ENCODE data around the gene GALNT10.
"Not testable (repeated sequence)": the region's sequence is repeated elsewhere in the genome, so short reads cannot be mapped to it uniquely, and the experiment has no call there.

Gene GALNT10

DNA sequence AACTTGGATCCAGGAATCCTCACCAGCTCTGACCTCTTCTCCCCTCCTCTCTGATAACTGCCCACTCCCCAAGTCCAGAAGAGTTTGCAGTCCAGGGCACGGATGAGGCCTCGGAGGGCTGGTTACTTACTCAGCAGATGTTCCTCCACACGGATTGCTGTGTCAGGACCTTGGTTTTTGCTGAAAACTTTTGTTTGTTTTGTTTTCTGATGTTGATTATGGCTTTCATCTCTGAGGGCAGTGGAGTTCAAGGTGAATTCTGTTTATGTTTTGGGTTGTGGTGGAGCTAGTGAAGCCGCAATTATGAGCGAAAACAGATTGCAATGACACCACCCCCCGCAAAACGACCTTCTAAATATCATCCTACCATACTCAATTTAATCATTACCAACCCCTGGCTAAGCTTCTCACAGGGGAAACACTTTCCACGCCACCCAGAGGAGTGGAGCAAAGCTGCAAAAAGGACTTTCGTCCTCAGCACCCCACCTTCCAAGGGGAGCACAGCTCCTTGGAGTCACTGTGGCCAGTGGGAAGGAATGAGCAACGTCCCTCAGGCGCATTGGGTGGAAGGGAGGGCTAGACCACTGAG is 162.5 kb downstream of the GALNT10 start:
- peaks cover 5% of the 10 kb centered on the region for H3K4me1 ChIP-seq (ENCODE audit: insufficient read depth, insufficient read length)
- H3K4me3 ChIP-seq (ENCODE audit: insufficient read length, low read depth), result no peak overlapping the region
- no peaks in the 10 kb centered on the region for H3K9me3 ChIP-seq (ENCODE audit: insufficient read depth, low read length)
- TF ChIP-seq YY1 (IDR thresholded peaks at IDR 0.05; ENCODE audit: insufficient read depth, insufficient read length), result no peak
- TF ChIP-seq ZNF274 (IDR thresholded peaks at IDR 0.05; ENCODE audit: low read depth, low read length), result no peak
- TF ChIP-seq SUZ12 (IDR thresholded peaks at IDR 0.05; ENCODE audit: extremely low read depth, insufficient read depth, insufficient read length), result no peak
- DNase-seq (ENCODE audit: low read depth, low spot score), result no peak
- no peak overlapping the region for H3K9ac ChIP-seq (ENCODE audit: insufficient read length, low read depth)
- H3K27me3 ChIP-seq (ENCODE audit: insufficient read depth, insufficient read length), result no peaks in the 10 kb centered on the region
- H3K36me3 ChIP-seq (ENCODE audit: insufficient read depth, insufficient read length, low read length), result no peaks in the 10 kb centered on the region

DNA sequence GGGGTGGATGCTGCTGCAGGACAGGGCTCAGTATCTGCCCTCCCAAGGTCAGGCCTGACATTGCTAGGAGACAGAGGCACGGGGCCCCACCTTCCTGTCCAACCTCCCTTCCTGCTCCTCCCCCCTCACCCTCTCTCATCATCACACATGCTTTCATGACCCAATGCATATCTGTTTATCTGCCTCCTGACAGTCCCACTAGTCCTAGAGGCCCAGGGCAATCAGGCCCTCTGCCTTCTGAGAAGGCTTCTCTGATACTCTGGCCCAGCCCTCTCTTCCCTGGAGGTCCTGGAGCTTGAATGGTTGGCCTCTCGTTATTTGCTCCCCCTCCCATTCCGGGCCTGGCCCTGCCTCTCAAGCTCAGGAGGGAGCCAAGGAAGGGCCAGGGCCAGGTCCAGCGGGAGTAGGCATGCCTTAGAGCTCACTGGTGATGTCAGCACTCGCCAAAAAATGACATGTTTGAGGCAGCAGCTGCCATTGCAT is 164.6 kb downstream of the GALNT10 start:
- H3K4me1 ChIP-seq (ENCODE audit: insufficient read depth, insufficient read length), result peaks cover 5% of the 10 kb centered on the region
- H3K9ac ChIP-seq (ENCODE audit: insufficient read length, low read depth), result no peak overlapping the region
- TF ChIP-seq ZNF274 (IDR thresholded peaks at IDR 0.05; ENCODE audit: low read depth, low read length) (no peak), SUZ12 (IDR thresholded peaks at IDR 0.05; ENCODE audit: extremely low read depth, insufficient read depth, insufficient read length) (no peak), YY1 (IDR thresholded peaks at IDR 0.05; ENCODE audit: insufficient read depth, insufficient read length) (no peak)
- no peak for DNase-seq (ENCODE audit: low read depth, low spot score)
- H3K4me3 ChIP-seq (ENCODE audit: insufficient read length, low read depth), result no peak overlapping the region
- no peaks in the 10 kb centered on the region for H3K27me3 ChIP-seq (ENCODE audit: insufficient read depth, insufficient read length)
- no peaks in the 10 kb centered on the region for H3K36me3 ChIP-seq (ENCODE audit: insufficient read depth, insufficient read length, low read length)
- no peaks in the 10 kb centered on the region for H3K9me3 ChIP-seq (ENCODE audit: insufficient read depth, low read length)

DNA sequence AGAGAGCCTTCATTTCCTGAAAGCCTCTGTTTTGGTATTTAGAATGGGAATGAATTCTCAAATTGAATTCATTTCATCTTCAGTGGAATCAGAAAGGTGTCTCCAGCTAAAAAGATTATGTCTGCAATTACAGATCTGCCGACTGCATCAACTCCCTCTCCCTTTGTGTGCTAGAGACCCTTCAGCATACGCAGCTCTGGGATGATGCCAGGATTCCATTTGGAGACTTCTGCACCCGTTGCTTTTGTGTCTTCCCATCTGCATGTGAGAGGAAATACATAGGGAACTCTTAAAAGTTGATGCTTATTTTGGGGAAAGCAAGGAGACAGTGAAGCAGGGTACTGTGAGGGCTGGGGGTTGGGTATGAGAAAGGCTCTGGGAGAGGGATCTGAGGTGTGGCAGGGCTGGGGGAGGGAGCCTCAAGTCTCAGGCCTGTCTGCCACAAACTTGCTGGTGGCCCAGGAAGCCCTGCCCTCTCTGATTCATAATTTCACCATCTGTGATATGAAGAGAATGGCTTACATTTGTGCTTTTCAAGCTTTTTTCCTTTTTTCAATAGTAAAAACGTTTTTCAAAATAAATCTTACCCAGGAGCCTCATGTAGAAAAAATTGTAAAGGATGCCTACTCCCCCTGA is 165.6 kb downstream of the GALNT10 start:
- Histone ChIP-seq H3K36me3 (ENCODE audit: insufficient read depth, insufficient read length, low read length) (no peaks in the 10 kb centered on the region), H3K4me1 (ENCODE audit: insufficient read depth, insufficient read length) (peaks cover 5% of the 10 kb centered on the region), H3K27me3 (ENCODE audit: insufficient read depth, insufficient read length) (no peaks in the 10 kb centered on the region), H3K9ac (ENCODE audit: insufficient read length, low read depth) (no peak overlapping the region), H3K9me3 (ENCODE audit: insufficient read depth, low read length) (no peaks in the 10 kb centered on the region), H3K4me3 (ENCODE audit: insufficient read length, low read depth) (no peak overlapping the region)
- no peak for TF ChIP-seq SUZ12 (IDR thresholded peaks at IDR 0.05; ENCODE audit: extremely low read depth, insufficient read depth, insufficient read length)
- TF ChIP-seq ZNF274 (IDR thresholded peaks at IDR 0.05; ENCODE audit: low read depth, low read length), result no peak
- no peak for TF ChIP-seq YY1 (IDR thresholded peaks at IDR 0.05; ENCODE audit: insufficient read depth, insufficient read length)
- DNase-seq (ENCODE audit: low read depth, low spot score), result no peak

DNA sequence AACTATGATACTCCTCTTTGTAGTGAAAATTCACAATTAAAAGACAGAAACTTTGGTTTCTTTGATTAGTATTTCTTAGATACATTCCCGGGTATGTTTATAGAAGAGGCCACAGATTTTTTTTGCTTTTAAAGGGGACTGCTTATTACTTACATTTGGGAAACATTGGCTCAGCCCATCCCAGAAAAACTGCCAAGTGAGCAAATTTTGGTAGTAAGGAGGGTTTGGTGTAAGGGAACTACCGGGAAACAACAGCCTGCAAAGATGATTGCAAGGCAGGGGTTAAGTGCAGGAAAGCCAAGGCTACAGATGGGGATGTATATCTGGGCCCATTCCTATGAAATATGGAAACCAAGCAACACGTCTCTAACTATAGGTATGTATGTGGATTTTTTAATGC is 166.4 kb downstream of the GALNT10 start:
- Histone ChIP-seq H3K4me3 (ENCODE audit: insufficient read length, low read depth) (no peak overlapping the region), H3K4me1 (ENCODE audit: insufficient read depth, insufficient read length) (peaks cover 5% of the 10 kb centered on the region), H3K27me3 (ENCODE audit: insufficient read depth, insufficient read length) (no peaks in the 10 kb centered on the region), H3K36me3 (ENCODE audit: insufficient read depth, insufficient read length, low read length) (no peaks in the 10 kb centered on the region), H3K9me3 (ENCODE audit: insufficient read depth, low read length) (no peaks in the 10 kb centered on the region), H3K9ac (ENCODE audit: insufficient read length, low read depth) (no peak overlapping the region)
- TF ChIP-seq YY1 (IDR thresholded peaks at IDR 0.05; ENCODE audit: insufficient read depth, insufficient read length) (no peak), SUZ12 (IDR thresholded peaks at IDR 0.05; ENCODE audit: extremely low read depth, insufficient read depth, insufficient read length) (no peak), ZNF274 (IDR thresholded peaks at IDR 0.05; ENCODE audit: low read depth, low read length) (no peak)
- DNase-seq (ENCODE audit: low read depth, low spot score), result no peak

DNA sequence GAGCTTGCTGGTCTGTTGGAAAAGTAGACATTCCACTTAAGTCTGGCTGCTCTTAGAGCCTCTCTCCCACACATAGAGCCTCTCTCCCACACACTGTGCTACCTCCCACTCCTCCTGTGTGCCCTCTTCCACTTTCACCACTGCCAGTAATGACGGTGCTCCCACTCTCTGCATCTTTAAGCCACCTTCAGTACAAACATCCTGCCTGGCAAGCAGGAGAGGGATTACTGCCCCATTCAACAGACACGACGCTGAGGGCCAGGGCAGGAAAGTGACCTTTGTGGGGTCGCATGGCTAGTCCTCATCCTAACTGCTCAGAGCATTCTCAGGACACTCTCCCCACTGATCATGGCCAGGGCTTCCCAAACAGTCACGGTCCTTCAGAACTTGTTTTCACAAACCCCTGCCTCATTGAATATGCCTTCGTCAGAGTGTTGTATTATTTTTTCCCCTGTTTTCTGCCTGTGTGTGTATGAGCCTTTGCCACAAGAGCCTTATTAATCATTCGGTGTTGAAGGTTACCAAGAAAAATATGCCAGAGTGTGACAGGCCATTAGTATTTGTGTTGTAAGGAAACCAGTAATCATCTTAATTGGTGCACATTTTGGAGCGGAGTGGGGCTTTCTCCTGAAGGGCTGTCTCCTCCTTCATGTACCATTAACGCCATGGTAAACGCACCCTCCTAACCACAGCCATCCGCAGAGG is 168.1 kb downstream of the GALNT10 start:
- Histone ChIP-seq H3K4me3 (ENCODE audit: insufficient read length, low read depth) (no peak overlapping the region), H3K9me3 (ENCODE audit: insufficient read depth, low read length) (no peaks in the 10 kb centered on the region), H3K9ac (ENCODE audit: insufficient read length, low read depth) (no peak overlapping the region), H3K36me3 (ENCODE audit: insufficient read depth, insufficient read length, low read length) (no peaks in the 10 kb centered on the region), H3K4me1 (ENCODE audit: insufficient read depth, insufficient read length) (peaks cover 5% of the 10 kb centered on the region), H3K27me3 (ENCODE audit: insufficient read depth, insufficient read length) (no peaks in the 10 kb centered on the region)
- TF ChIP-seq SUZ12 (IDR thresholded peaks at IDR 0.05; ENCODE audit: extremely low read depth, insufficient read depth, insufficient read length), result no peak
- no peak for TF ChIP-seq YY1 (IDR thresholded peaks at IDR 0.05; ENCODE audit: insufficient read depth, insufficient read length)
- TF ChIP-seq ZNF274 (IDR thresholded peaks at IDR 0.05; ENCODE audit: low read depth, low read length), result no peak
- DNase-seq (ENCODE audit: low read depth, low spot score), result no peak

DNA sequence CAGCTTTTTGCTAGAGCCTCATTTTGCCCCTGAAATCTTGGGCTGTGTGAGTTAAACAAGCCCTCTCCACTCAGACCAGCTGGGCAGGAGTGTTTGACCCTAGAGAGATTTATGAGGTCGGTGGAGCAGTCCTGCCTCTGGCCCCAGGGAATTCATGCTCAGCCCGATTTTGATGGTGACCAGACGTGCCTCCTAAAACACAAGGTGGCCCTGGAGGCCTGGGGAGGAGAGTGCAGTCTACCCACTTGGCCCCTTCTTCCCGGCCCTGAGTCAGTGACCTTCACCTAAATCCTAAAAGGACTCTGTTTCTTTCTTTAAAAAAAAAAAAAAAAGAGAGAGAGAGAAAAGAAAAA is 168.7 kb downstream of the GALNT10 start:
- Histone ChIP-seq H3K9ac (ENCODE audit: insufficient read length, low read depth) (no peak overlapping the region), H3K36me3 (ENCODE audit: insufficient read depth, insufficient read length, low read length) (no peaks in the 10 kb centered on the region), H3K4me1 (ENCODE audit: insufficient read depth, insufficient read length) (peaks cover 5% of the 10 kb centered on the region), H3K27me3 (ENCODE audit: insufficient read depth, insufficient read length) (no peaks in the 10 kb centered on the region), H3K9me3 (ENCODE audit: insufficient read depth, low read length) (no peaks in the 10 kb centered on the region), H3K4me3 (ENCODE audit: insufficient read length, low read depth) (no peak overlapping the region)
- no peak for DNase-seq (ENCODE audit: low read depth, low spot score)
- TF ChIP-seq YY1 (IDR thresholded peaks at IDR 0.05; ENCODE audit: insufficient read depth, insufficient read length) (no peak), SUZ12 (IDR thresholded peaks at IDR 0.05; ENCODE audit: extremely low read depth, insufficient read depth, insufficient read length) (no peak), ZNF274 (IDR thresholded peaks at IDR 0.05; ENCODE audit: low read depth, low read length) (no peak)

DNA sequence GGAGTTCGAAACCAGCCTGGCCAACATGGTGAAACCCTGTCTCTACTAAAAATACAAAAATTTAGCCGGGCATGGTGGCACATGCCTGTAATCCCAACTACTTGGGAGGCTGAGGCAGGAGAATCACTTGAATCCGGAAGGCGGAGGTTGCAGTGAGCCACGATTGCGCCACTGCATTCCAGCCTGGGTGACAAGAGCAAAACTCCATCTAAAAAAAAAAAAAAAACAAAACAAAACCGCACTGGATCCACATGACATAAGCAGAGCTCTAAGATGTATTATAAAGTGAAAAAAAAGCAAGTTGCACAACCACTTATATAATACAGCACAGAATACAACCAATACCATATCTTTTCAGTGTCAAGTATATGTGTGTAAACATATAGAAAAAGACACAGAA is 169.7 kb downstream of the GALNT10 start:
- not testable (repeated sequence) for H3K27me3 ChIP-seq (ENCODE audit: insufficient read depth, insufficient read length); H3K4me1 ChIP-seq (ENCODE audit: insufficient read depth, insufficient read length); DNase-seq (ENCODE audit: low read depth, low spot score); H3K4me3 ChIP-seq (ENCODE audit: insufficient read length, low read depth); H3K9ac ChIP-seq (ENCODE audit: insufficient read length, low read depth); H3K9me3 ChIP-seq (ENCODE audit: insufficient read depth, low read length); H3K36me3 ChIP-seq (ENCODE audit: insufficient read depth, insufficient read length, low read length)

All from NT2/D1 (cell line).